Activated CD8-positive, alpha-beta memory T cell treated with anti-CD3 and anti-CD28 coated beads, Interleukin-2, amount 10 ng/mL, durations not matched to agents 7 days and 5 days (primary cell): Measurements from ENCODE around the gene CORO6. TPM values are rescaled to one million over a fixed set of nuclear protein-coding genes. Genes with fewer than 3 reads are reported as not detected.

Experiments used
- ATAC-seq: fragments of 150-1000 bp; cut with Tn5 transposase; one replicate; pipeline ENCODE4 v1.10.0; 2021; ENCODE audit warnings: moderate library complexity
- CTCF ChIA-PET: fragments of 350-600 bp; sonication (Branson Sonifier 250); formaldehyde crosslinking; loops from one replicate; lab custom pipeline; 2021; ENCODE audit warnings: antibody characterized with exemption; lab: Charles Lee
- DNase-seq: peaks from one replicate; pipeline ENCODE4 v3.0.0-alpha.2; 2020
- H3K27ac Mint-ChIP-seq: one replicate; pipeline ENCODE4 v1.8.0; 2021; ENCODE audit warnings: mild to moderate bottlenecking, mixed read lengths
- H3K27me3 Mint-ChIP-seq: one replicate; pipeline ENCODE4 v1.8.0; 2021; ENCODE audit warnings: mixed read lengths
- H3K36me3 Mint-ChIP-seq: one replicate; pipeline ENCODE4 v1.8.0; 2021; ENCODE audit warnings: mild to moderate bottlenecking, mixed read lengths
- H3K4me1 Mint-ChIP-seq: one replicate; pipeline ENCODE4 v1.8.0; 2021; ENCODE audit warnings: mixed read lengths
- H3K4me3 Mint-ChIP-seq: one replicate; pipeline ENCODE4 v1.8.0; 2021; ENCODE audit warnings: mild to moderate bottlenecking, moderate library complexity, mixed read lengths
- H3K9me3 Mint-ChIP-seq: one replicate; pipeline ENCODE4 v1.8.0; 2022; ENCODE audit warnings: low read depth, mixed read lengths
- total RNA-seq, 2 experiments: library from RNA; stranded (reverse); gene quantifications; one replicate each; pipeline ENCODE4 v1.2.3, GENCODE V29; 2021

Gene CORO6
- total RNA-seq, 2 experiments from 2014 or later, result 2.7 to 7.0 TPM

GRCh38 chr17:29584452-29585079 is 38.1 kb downstream of the CORO6 start:
- Mint-ChIP-seq H3K27me3 (no peaks in the 10 kb centered on the region), H3K4me1 (peaks cover 56% of the 10 kb centered on the region), H3K27ac (peak overlapping the region; percentile 70), H3K36me3 (peaks cover 11% of the 10 kb centered on the region), H3K9me3 (no peaks in the 10 kb centered on the region), H3K4me3 (no peak overlapping the region)
- DNase-seq (no peak), ATAC-seq (no peak)
- CTCF ChIA-PET, result interaction anchor here (0.6 to 24.4 kb wide), 5 partner anchors 8 to 633 kb away, joined by 3 to 458 read pairs (median 80); partner anchors contain the start of genes ABHD15, ANKRD13B, CORO6 and TP53I13

- ATAC-seq (no peak), DNase-seq (no peak)
- no peaks in the 10 kb centered on the region for H3K9me3 Mint-ChIP-seq
- H3K36me3 Mint-ChIP-seq, result peaks cover 13% of the 10 kb centered on the region
- H3K27ac Mint-ChIP-seq, result peak overlapping the region; percentile 65
- CTCF ChIA-PET, result interaction anchor here (1.0 to 24.4 kb wide), 4 partner anchors 9 to 632 kb away, joined by 3 to 458 read pairs (median 87); partner anchors contain the start of genes ABHD15, ANKRD13B, CORO6 and TP53I13
- H3K4me1 Mint-ChIP-seq, result peaks cover 56% of the 10 kb centered on the region
- H3K27me3 Mint-ChIP-seq, result no peaks in the 10 kb centered on the region
- H3K4me3 Mint-ChIP-seq, result no peak overlapping the region
These were observed 39.1 kb downstream of the CORO6 start for GRCh38 chr17:29583324-29584248.

GRCh38 chr17:29582772-29583171 is 39.9 kb downstream of the CORO6 start:
- Mint-ChIP-seq H3K4me3 (no peak overlapping the region), H3K27ac (no peak overlapping the region), H3K27me3 (no peaks in the 10 kb centered on the region), H3K36me3 (peaks cover 14% of the 10 kb centered on the region), H3K9me3 (no peaks in the 10 kb centered on the region), H3K4me1 (peaks cover 50% of the 10 kb centered on the region)
- CTCF ChIA-PET, result interaction anchor here (8.3 to 24.4 kb wide), 3 partner anchors 10 to 33 kb away, joined by 80 to 458 read pairs (median 94); partner anchors contain the start of genes ABHD15, ANKRD13B, CORO6 and TP53I13
- ATAC-seq (no peak), DNase-seq (no peak)

- H3K36me3 Mint-ChIP-seq, result peaks cover 16% of the 10 kb centered on the region
- no peaks in the 10 kb centered on the region for H3K9me3 Mint-ChIP-seq
- peaks cover 46% of the 10 kb centered on the region for H3K4me1 Mint-ChIP-seq
- CTCF ChIA-PET, result interaction anchor here (1.0 to 24.4 kb wide), 4 partner anchors 10 to 358 kb away, joined by 3 to 458 read pairs (median 87); partner anchors contain the start of genes ABHD15, ANKRD13B, CORO6 and TP53I13
- no peaks in the 10 kb centered on the region for H3K27me3 Mint-ChIP-seq
- no peak for DNase-seq
- ATAC-seq, result no peak
- no peak overlapping the region for H3K27ac Mint-ChIP-seq
- H3K4me3 Mint-ChIP-seq, result no peak overlapping the region
These were observed 40.4 kb downstream of the CORO6 start for GRCh38 chr17:29582254-29582765.

- ATAC-seq, result no peak
- Mint-ChIP-seq H3K9me3 (no peaks in the 10 kb centered on the region), H3K4me1 (peaks cover 40% of the 10 kb centered on the region), H3K27me3 (no peaks in the 10 kb centered on the region), H3K4me3 (no peak overlapping the region), H3K36me3 (peaks cover 16% of the 10 kb centered on the region), H3K27ac (no peak overlapping the region)
- CTCF ChIA-PET, result interaction anchor here (1.0 to 24.4 kb wide), 5 partner anchors 11 to 359 kb away, joined by 3 to 458 read pairs (median 80); partner anchors contain the start of genes ABHD15, ANKRD13B, CORO6 and TP53I13
- no peak for DNase-seq
These were observed 41.0 kb downstream of the CORO6 start for GRCh38 chr17:29581583-29582253.

- peaks cover 16% of the 10 kb centered on the region for H3K36me3 Mint-ChIP-seq
- no peaks in the 10 kb centered on the region for H3K9me3 Mint-ChIP-seq
- DNase-seq, result peak; percentile 94
- H3K4me1 Mint-ChIP-seq, result peaks cover 25% of the 10 kb centered on the region
- H3K4me3 Mint-ChIP-seq, result no peak overlapping the region
- peak overlapping the region; percentile 55 for H3K27ac Mint-ChIP-seq
- peak; percentile 97 for ATAC-seq
- H3K27me3 Mint-ChIP-seq, result no peaks in the 10 kb centered on the region
- CTCF ChIA-PET, result interaction anchor here (0.8 to 24.4 kb wide), 9 partner anchors 8 to 351 kb away, joined by 3 to 458 read pairs (median 6); partner anchors contain the start of genes ABHD15, ANKRD13B, CORO6 and TP53I13
These were observed 42.6 kb downstream of the CORO6 start for GRCh38 chr17:29579866-29580771.

GRCh38 chr17:29578626-29579485 is 43.9 kb downstream of the CORO6 start:
- Mint-ChIP-seq H3K9me3 (no peaks in the 10 kb centered on the region), H3K36me3 (peaks cover 22% of the 10 kb centered on the region), H3K4me3 (no peak overlapping the region), H3K4me1 (peaks cover 12% of the 10 kb centered on the region), H3K27me3 (no peaks in the 10 kb centered on the region), H3K27ac (peak overlapping the region; percentile 42)
- DNase-seq (no peak), ATAC-seq (no peak)
- CTCF ChIA-PET, result interaction anchor here (1.2 to 24.4 kb wide), 7 partner anchors 9 to 209 kb away, joined by 3 to 458 read pairs (median 6); partner anchors contain the start of genes ABHD15, ANKRD13B, CORO6 and TP53I13

- H3K4me3 Mint-ChIP-seq, result no peak overlapping the region
- H3K9me3 Mint-ChIP-seq, result no peaks in the 10 kb centered on the region
- H3K27me3 Mint-ChIP-seq, result no peaks in the 10 kb centered on the region
- peaks cover 11% of the 10 kb centered on the region for H3K4me1 Mint-ChIP-seq
- DNase-seq (no peak), ATAC-seq (no peak)
- no peak overlapping the region for H3K27ac Mint-ChIP-seq
- CTCF ChIA-PET, result interaction anchor here (1.2 to 24.4 kb wide), 4 partner anchors 8 to 38 kb away, joined by 3 to 458 read pairs (median 87); partner anchors contain the start of genes ABHD15, ANKRD13B, CORO6 and TP53I13
- H3K36me3 Mint-ChIP-seq, result peaks cover 19% of the 10 kb centered on the region
These were observed 45.1 kb downstream of the CORO6 start for GRCh38 chr17:29577385-29578211.

GRCh38 chr17:29577001-29577370 is 45.7 kb downstream of the CORO6 start:
- no peak for ATAC-seq
- Mint-ChIP-seq H3K27me3 (no peaks in the 10 kb centered on the region), H3K4me3 (no peak overlapping the region), H3K4me1 (peaks cover 11% of the 10 kb centered on the region), H3K27ac (no peak overlapping the region), H3K9me3 (no peaks in the 10 kb centered on the region), H3K36me3 (peaks cover 19% of the 10 kb centered on the region)
- CTCF ChIA-PET, result interaction anchor here (8.3 to 24.4 kb wide), 3 partner anchors 7 to 39 kb away, joined by 80 to 458 read pairs (median 94); partner anchors contain the start of genes ABHD15, ANKRD13B, CORO6 and TP53I13
- no peak for DNase-seq

GRCh38 chr17:29576214-29577000 is 46.3 kb downstream of the CORO6 start:
- H3K4me1 Mint-ChIP-seq, result peaks cover 13% of the 10 kb centered on the region
- H3K27me3 Mint-ChIP-seq, result no peaks in the 10 kb centered on the region
- ATAC-seq (no peak), DNase-seq (no peak)
- no peak overlapping the region for H3K27ac Mint-ChIP-seq
- CTCF ChIA-PET, result interaction anchor here (0.6 to 24.4 kb wide), 4 partner anchors 7 to 39 kb away, joined by 3 to 458 read pairs (median 87); partner anchors contain the start of genes ABHD15, ANKRD13B, CORO6 and TP53I13
- peaks cover 19% of the 10 kb centered on the region for H3K36me3 Mint-ChIP-seq
- H3K4me3 Mint-ChIP-seq, result no peak overlapping the region
- no peaks in the 10 kb centered on the region for H3K9me3 Mint-ChIP-seq
